H1 (cell line): Measurements from ENCODE around the gene ATP11C. TPM values are rescaled to one million over a fixed set of nuclear protein-coding genes. Genes with fewer than 3 reads are reported as not detected.

ENCODE experiments used
- CHD1 ChIP-seq: IDR thresholded peaks from 2 replicates; pipeline ENCODE4 v1.6.1; 2012; ENCODE audit warnings: low read depth, low read length, improper control_type of control experiment
- E2F6 ChIP-seq: IDR thresholded peaks from 2 replicates; pipeline ENCODE4 v1.6.1; 2012; ENCODE audit warnings: inconsistent platforms
- KDM4A ChIP-seq: IDR thresholded peaks from one replicate; pipeline ENCODE4 v1.7.1; 2012; ENCODE audit warnings: low read depth, mild to moderate bottlenecking, moderate library complexity, low read length, inconsistent platforms; ENCODE audit not compliant: severe bottlenecking
- KDM5A ChIP-seq: fragments of 200-600 bp; IDR thresholded peaks from 2 replicates; pipeline ENCODE4 v1.7.1; 2012; ENCODE audit warnings: mild to moderate bottlenecking, low read length, inconsistent platforms, mixed read lengths
- PHF8 ChIP-seq: fragments of 200-600 bp; sonication (generic); conservative IDR thresholded peaks from 2 replicates; pipeline ENCODE4 v1.7.1; 2012; ENCODE audit warnings: low read depth, mild to moderate bottlenecking, inconsistent platforms, low read length, moderate library complexity
- POU5F1 ChIP-seq: IDR thresholded peaks from 2 replicates; pipeline ENCODE4 v1.6.1; 2011; ENCODE audit warnings: low read depth, mild to moderate bottlenecking, low read length, moderate library complexity
- RAD21 ChIP-seq, 2 experiments: IDR thresholded peaks in 1 of 2; conservative IDR thresholded peaks in 1 of 2; 2 replicates each; pipeline ENCODE4 v1.6.1; 2011; ENCODE audit warnings: low read depth in 2 of 2, low read length in 2 of 2, improper control_type of control experiment in 1 of 2, inconsistent platforms in 1 of 2, mild to moderate bottlenecking in 1 of 2, moderate library complexity in 1 of 2
- polyA plus RNA-seq, 7 experiments: library from polyadenylated mRNA; depleted of rRNA in 3 of 7; stranded (reverse) in 5 of 7; unstranded in 2 of 7; fragments of >200 nt in 5 of 7; fragments of 200-250 nt in 2 of 7; gene quantifications; 1 replicate in 5 of 7; 2 replicates in 1 of 7; 4 replicates in 1 of 7; pipeline versions ENCODE4 v1.2.1 to v1.2.3, GENCODE V29; 2011 to 2013; ENCODE audit warnings: missing spikeins in 2 of 7, mixed read lengths in 2 of 7
- total RNA-seq: library from RNA; stranded (reverse); fragmentation: NEBNext Ultra II Directional; extraction: Animal tissue kit (Norgen Biotek cat#: 25700); gene quantifications from 2 replicates; pipeline ENCODE4 v1.2.1, GENCODE V29; 2021

ATP11C gene
- total and polyA plus RNA-seq, 2 of the 8 experiments (the other 6 are each of a cell fraction or from before 2014, with no cell fraction given) = 14.7 to 52.1 TPM

- TF ChIP-seq PHF8 (peak; percentile 23; the same call in 1 of the 2 replicates), RAD21 (IDR thresholded peaks at IDR 0.05 in 1 of 2, conservative IDR thresholded peaks at IDR 0.05 in 1 of 2; ENCODE audit: low read depth in 2 of 2, low read length in 2 of 2) (peak; percentile 25 to 36; a peak in 2 of 4 replicates), POU5F1 (no peak), KDM4A (peak; percentile 12), CHD1 (no peak), E2F6 (0 out of 2 replicates have a peak, but pooled peaks have one; percentile 19), KDM5A (no peak)
- TF ChIP-seq, all 59 proteins: peak for 9
Measured at GRCh38 chrX:139932901-139933796, at the start of gene ATP11C (continued).
